Measurements from ENCODE around the gene CTSF.

The CTSF gene

GRCh38 chr11:66524304-66525040 is 43.9 kb downstream of the CTSF start:
- no peak overlapping the region for H3K27ac ChIP-seq
- TF ChIP-seq, protein P1, sequence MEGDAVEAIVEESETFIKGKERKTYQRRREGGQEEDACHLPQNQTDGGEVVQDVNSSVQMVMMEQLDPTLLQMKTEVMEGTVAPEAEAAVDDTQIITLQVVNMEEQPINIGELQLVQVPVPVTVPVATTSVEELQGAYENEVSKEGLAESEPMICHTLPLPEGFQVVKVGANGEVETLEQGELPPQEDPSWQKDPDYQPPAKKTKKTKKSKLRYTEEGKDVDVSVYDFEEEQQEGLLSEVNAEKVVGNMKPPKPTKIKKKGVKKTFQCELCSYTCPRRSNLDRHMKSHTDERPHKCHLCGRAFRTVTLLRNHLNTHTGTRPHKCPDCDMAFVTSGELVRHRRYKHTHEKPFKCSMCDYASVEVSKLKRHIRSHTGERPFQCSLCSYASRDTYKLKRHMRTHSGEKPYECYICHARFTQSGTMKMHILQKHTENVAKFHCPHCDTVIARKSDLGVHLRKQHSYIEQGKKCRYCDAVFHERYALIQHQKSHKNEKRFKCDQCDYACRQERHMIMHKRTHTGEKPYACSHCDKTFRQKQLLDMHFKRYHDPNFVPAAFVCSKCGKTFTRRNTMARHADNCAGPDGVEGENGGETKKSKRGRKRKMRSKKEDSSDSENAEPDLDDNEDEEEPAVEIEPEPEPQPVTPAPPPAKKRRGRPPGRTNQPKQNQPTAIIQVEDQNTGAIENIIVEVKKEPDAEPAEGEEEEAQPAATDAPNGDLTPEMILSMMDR (conservative IDR thresholded peaks at IDR 0.05), result no peak

DNA sequence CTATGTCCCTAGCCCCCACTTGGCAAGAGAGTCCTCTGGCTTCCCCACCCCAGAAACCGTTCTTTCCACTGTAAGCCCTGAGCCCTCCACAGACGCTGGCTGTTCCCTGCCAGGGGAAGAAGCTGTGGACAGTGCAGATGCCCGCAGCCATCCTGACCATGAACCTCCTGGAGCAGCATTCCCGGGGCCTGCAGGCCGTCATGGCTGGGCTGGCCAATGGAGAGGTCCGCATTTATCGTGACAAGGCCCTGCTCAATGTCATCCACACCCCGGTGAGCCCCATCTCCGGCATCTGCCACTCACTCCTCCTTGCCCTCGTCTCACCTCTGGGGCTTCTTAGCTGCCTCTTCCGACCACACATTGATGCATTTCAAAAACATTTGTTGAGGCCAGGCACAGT is 44.8 kb downstream of the CTSF start:
- TF ChIP-seq, protein P1 (conservative IDR thresholded peaks at IDR 0.05), result no peak

More for the DNA sequence above, 44.8 kb downstream of the CTSF start:
- H3K27ac ChIP-seq, result no peak overlapping the region
